ENCODE data around the gene ZNF341. TPM values are rescaled to one million over a fixed set of nuclear protein-coding genes. Genes with fewer than 3 reads are reported as not detected.

ZNF341 gene
- total RNA-seq, 2 experiments from 2014 or later: 2.1 to 2.7 TPM

- H3K9me3 Mint-ChIP-seq: no peaks in the 10 kb centered on the region
- peaks cover 12% of the 10 kb centered on the region for H3K4me1 ChIP-seq (ENCODE audit: insufficient read depth, low read length)
- ChIA-PET CTCF (no interaction called here), POLR2A (no interaction called here)
- no peaks in the 10 kb centered on the region for H3K9me3 ChIP-seq (ENCODE audit: control insufficient read depth in 1 of 2, insufficient read depth in 1 of 2, low read length in 2 of 2)
- H3K27ac Mint-ChIP-seq: no peak overlapping the region
- DNase-seq (no peak), ATAC-seq (ENCODE audit: poor library complexity) (no peak)
- peaks cover 24% of the 10 kb centered on the region for H3K36me3 Mint-ChIP-seq (ENCODE audit: low read depth)
- intact Hi-C loops (cut with DNase I, micrococcal nuclease): no loop called here
- no peak overlapping the region for H3K4me3 Mint-ChIP-seq
- TF ChIP-seq, protein P1, sequence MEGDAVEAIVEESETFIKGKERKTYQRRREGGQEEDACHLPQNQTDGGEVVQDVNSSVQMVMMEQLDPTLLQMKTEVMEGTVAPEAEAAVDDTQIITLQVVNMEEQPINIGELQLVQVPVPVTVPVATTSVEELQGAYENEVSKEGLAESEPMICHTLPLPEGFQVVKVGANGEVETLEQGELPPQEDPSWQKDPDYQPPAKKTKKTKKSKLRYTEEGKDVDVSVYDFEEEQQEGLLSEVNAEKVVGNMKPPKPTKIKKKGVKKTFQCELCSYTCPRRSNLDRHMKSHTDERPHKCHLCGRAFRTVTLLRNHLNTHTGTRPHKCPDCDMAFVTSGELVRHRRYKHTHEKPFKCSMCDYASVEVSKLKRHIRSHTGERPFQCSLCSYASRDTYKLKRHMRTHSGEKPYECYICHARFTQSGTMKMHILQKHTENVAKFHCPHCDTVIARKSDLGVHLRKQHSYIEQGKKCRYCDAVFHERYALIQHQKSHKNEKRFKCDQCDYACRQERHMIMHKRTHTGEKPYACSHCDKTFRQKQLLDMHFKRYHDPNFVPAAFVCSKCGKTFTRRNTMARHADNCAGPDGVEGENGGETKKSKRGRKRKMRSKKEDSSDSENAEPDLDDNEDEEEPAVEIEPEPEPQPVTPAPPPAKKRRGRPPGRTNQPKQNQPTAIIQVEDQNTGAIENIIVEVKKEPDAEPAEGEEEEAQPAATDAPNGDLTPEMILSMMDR (IDR thresholded peaks at IDR 0.05): no peak
- H3K27me3 Mint-ChIP-seq: no peaks in the 10 kb centered on the region
- H3K27ac ChIP-seq (ENCODE audit: low read depth in 1 of 2, low read length in 2 of 2): no peak overlapping the region
- H3K4me1 Mint-ChIP-seq (ENCODE audit: low read depth): peaks cover 8% of the 10 kb centered on the region
- no peaks in the 10 kb centered on the region for H3K36me3 ChIP-seq (ENCODE audit: insufficient read depth, low read length)
- no peak overlapping the region for H3K4me3 ChIP-seq (ENCODE audit: low read length)
- H3K27me3 ChIP-seq (ENCODE audit: control insufficient read depth in 1 of 2, insufficient read depth in 2 of 2, low read length in 2 of 2): no peaks in the 10 kb centered on the region
Measured at GRCh38 chr20:33781945-33782344, 50.1 kb downstream of the ZNF341 start.

DNA sequence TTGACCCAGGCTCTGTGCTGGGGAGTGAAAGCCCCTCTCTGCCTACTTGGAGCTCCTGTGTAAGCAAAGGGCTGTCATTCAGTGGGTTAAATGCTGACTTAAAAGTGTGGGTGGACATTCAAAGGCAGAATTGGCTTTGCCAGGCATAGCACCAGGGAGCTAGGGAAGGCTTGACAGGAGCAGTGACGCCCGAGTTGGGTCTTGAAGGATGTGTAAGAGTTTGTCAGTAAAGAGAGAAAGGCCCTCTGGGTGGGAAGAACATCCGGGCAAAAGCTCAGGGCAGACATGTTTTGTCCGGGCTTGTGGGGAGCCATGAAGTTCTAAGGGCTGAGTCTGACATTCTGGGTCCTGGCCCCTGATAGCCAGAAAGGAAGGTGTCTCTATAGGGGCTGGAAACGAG is 51.5 kb downstream of the ZNF341 start:
- TF ChIP-seq, protein P1 (IDR thresholded peaks at IDR 0.05): no peak
- Mint-ChIP-seq H3K36me3 (ENCODE audit: low read depth) (peaks cover 25% of the 10 kb centered on the region), H3K9me3 (no peaks in the 10 kb centered on the region), H3K27me3 (no peaks in the 10 kb centered on the region), H3K4me3 (no peak overlapping the region), H3K27ac (no peak overlapping the region), H3K4me1 (ENCODE audit: low read depth) (peaks cover 18% of the 10 kb centered on the region)
- DNase-seq (no peak), ATAC-seq (ENCODE audit: poor library complexity) (no peak)
- Histone ChIP-seq H3K27me3 (ENCODE audit: control insufficient read depth in 1 of 2, insufficient read depth in 2 of 2, low read length in 2 of 2) (no peaks in the 10 kb centered on the region), H3K4me1 (ENCODE audit: insufficient read depth, low read length) (peaks cover 17% of the 10 kb centered on the region), H3K27ac (ENCODE audit: low read depth in 1 of 2, low read length in 2 of 2) (no peak overlapping the region), H3K36me3 (ENCODE audit: insufficient read depth, low read length) (no peaks in the 10 kb centered on the region), H3K9me3 (ENCODE audit: control insufficient read depth in 1 of 2, insufficient read depth in 1 of 2, low read length in 2 of 2) (no peaks in the 10 kb centered on the region), H3K4me3 (ENCODE audit: low read length) (no peak overlapping the region)
- ChIA-PET POLR2A (no interaction called here), CTCF (interaction anchor here (0.8 kb wide), 1 partner anchor 9 kb away, joined by 3 read pairs; no protein-coding TSS in a partner anchor)
- intact Hi-C loops (cut with DNase I, micrococcal nuclease): no loop called here

DNA sequence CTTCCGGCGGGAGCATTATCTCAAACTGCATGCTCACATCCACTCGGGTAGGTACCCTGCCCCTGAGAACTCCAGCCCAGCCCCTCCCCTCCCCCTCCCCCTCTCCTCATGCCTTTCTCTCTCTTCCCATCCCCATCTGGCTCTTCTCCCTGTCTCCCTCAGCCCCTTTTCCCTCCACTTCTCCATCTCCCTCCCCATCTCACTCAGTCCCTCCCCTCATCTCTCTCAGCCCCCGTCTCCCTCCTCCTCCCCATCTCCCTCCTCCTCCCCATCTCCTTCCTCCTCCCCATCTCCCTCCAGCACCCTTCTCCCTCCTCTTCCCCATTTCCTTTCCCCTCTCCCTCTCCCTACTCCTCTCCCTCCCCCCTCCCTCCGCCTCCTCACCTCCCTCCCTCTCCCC is 52.0 kb downstream of the ZNF341 start:
- Histone ChIP-seq H3K4me3 (ENCODE audit: low read length) (no peak overlapping the region), H3K4me1 (ENCODE audit: insufficient read depth, low read length) (peaks cover 17% of the 10 kb centered on the region), H3K9me3 (ENCODE audit: control insufficient read depth in 1 of 2, insufficient read depth in 1 of 2, low read length in 2 of 2) (no peaks in the 10 kb centered on the region), H3K27ac (ENCODE audit: low read depth in 1 of 2, low read length in 2 of 2) (no peak overlapping the region), H3K27me3 (ENCODE audit: control insufficient read depth in 1 of 2, insufficient read depth in 2 of 2, low read length in 2 of 2) (no peaks in the 10 kb centered on the region), H3K36me3 (ENCODE audit: insufficient read depth, low read length) (peaks cover 3% of the 10 kb centered on the region)
- no peak overlapping the region for H3K4me3 Mint-ChIP-seq
- H3K9me3 Mint-ChIP-seq: no peaks in the 10 kb centered on the region
- H3K27ac Mint-ChIP-seq: no peak overlapping the region
- DNase-seq: no peak
- H3K4me1 Mint-ChIP-seq (ENCODE audit: low read depth): peaks cover 15% of the 10 kb centered on the region
- no peak for ATAC-seq (ENCODE audit: poor library complexity)
- no peaks in the 10 kb centered on the region for H3K27me3 Mint-ChIP-seq
- peaks cover 31% of the 10 kb centered on the region for H3K36me3 Mint-ChIP-seq (ENCODE audit: low read depth)
- POLR2A ChIA-PET: no interaction called here
- CTCF ChIA-PET: no interaction called here
- intact Hi-C loops (cut with DNase I, micrococcal nuclease): no loop called here
- TF ChIP-seq, protein P1 (IDR thresholded peaks at IDR 0.05): no peak
